DND-41 (cell line): ENCODE results near the gene PIGZ.

Experiments
- CTCF ChIP-seq: IDR thresholded peaks from 2 replicates; pipeline ENCODE4 v1.5.1; 2012; ENCODE audit warnings: borderline replicate concordance, low read length, moderate library complexity, mild to moderate bottlenecking; ENCODE audit not compliant: poor library complexity, severe bottlenecking; ENCODE audit errors: extremely low read depth
- EZH2 ChIP-seq: IDR thresholded peaks from 3 replicates; pipeline ENCODE4 v1.6.1; 2012; ENCODE audit warnings: borderline replicate concordance, low read depth, mild to moderate bottlenecking, moderate library complexity, low read length, inconsistent platforms; ENCODE audit not compliant: severe bottlenecking

DNA sequence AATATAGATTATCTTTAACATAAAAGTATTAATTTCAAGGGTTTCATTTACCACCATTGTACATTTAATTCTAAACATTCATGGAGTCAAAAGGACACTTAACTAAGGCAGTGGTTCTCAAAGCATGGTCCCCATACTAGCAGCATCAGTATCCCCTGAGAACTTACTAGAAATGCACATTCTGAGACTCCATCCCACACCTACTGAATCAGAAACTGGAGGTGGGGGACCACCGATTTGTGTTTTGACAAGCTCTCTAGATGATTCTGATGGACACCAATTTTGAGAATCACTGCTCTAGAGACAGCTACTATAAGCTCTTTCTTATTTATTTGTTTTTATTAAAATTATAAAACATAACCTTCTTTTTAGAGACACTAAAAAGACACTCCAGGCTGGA, 66.9 kb downstream of the PIGZ start:
- TF ChIP-seq EZH2, result no peak
- TF ChIP-seq CTCF, result no peak
